SK-N-SH treated with all-trans-retinoic acid at 6 μM for 48 hours (cell line): ENCODE measurements around the gene PDE1A.

Experiments
- ESRRG ChIP-seq: fragments of 250-450 bp; sonication (Bioruptor Pico); IDR thresholded peaks from 2 replicates; pipeline ENCODE4 v1.6.1; 2021; ENCODE audit warnings: mild to moderate bottlenecking
- OSR1 ChIP-seq: fragments of 250-450 bp; sonication (Bioruptor Pico); IDR thresholded peaks from 2 replicates; pipeline ENCODE4 v1.8.0; 2022; ENCODE audit warnings: moderate library complexity, mild to moderate bottlenecking, inconsistent platforms
- PATZ1 ChIP-seq: fragments of 250-450 bp; sonication (Bioruptor Pico); IDR thresholded peaks from 2 replicates; pipeline ENCODE4 v1.8.0; 2020; ENCODE audit warnings: mild to moderate bottlenecking, moderate library complexity, borderline replicate concordance
- PPARA ChIP-seq: fragments of 250-450 bp; sonication (Bioruptor Pico); IDR thresholded peaks from 2 replicates; pipeline ENCODE4 v1.5.0; 2020; ENCODE audit warnings: mild to moderate bottlenecking, borderline replicate concordance
- TCF4 ChIP-seq: fragments of 250-450 bp; sonication (Bioruptor Pico); IDR thresholded peaks from 2 replicates; pipeline ENCODE4 v1.8.0; 2021; ENCODE audit warnings: mild to moderate bottlenecking, moderate library complexity, borderline replicate concordance
- ZC3H10 ChIP-seq: fragments of 250-450 bp; sonication (Bioruptor Pico); IDR thresholded peaks from 2 replicates; pipeline ENCODE4 v1.5.1; 2021; ENCODE audit warnings: mild to moderate bottlenecking, moderate library complexity
- ZFP30 ChIP-seq: fragments of 450-650 bp; formaldehyde crosslinking; IDR thresholded peaks from 2 replicates; pipeline ENCODE4 v1.5.0; 2022; ENCODE audit warnings: mild to moderate bottlenecking, moderate library complexity
- ZNF70 ChIP-seq: fragments of 450-650 bp; formaldehyde crosslinking; IDR thresholded peaks from 2 replicates; pipeline ENCODE4 v1.5.0; 2020; ENCODE audit warnings: mild to moderate bottlenecking, moderate library complexity
- TF ChIP-seq, protein P1 (sequence below): fragments of 250-450 bp; sonication (Bioruptor Pico); IDR thresholded peaks from 2 replicates; pipeline ENCODE4 v1.5.1; 2020; ENCODE audit warnings: low read depth, mild to moderate bottlenecking, moderate library complexity

GRCh38 chr2:182144041-182144775, 282.6 kb downstream of the PDE1A start:
- TF ChIP-seq ZC3H10 (CRISPR knock-in tag), result no peak
- no peak for TF ChIP-seq ESRRG (CRISPR knock-in tag)
- TF ChIP-seq PATZ1, result no peak; the same call in 1 of the 2 replicates
- no peak for TF ChIP-seq OSR1
- no peak for TF ChIP-seq ZFP30 (CRISPR knock-in tag)
- TF ChIP-seq TCF4 (CRISPR knock-in tag), result no peak
- no peak for TF ChIP-seq ZNF70
- TF ChIP-seq PPARA, result no peak
- TF ChIP-seq, protein P1, sequence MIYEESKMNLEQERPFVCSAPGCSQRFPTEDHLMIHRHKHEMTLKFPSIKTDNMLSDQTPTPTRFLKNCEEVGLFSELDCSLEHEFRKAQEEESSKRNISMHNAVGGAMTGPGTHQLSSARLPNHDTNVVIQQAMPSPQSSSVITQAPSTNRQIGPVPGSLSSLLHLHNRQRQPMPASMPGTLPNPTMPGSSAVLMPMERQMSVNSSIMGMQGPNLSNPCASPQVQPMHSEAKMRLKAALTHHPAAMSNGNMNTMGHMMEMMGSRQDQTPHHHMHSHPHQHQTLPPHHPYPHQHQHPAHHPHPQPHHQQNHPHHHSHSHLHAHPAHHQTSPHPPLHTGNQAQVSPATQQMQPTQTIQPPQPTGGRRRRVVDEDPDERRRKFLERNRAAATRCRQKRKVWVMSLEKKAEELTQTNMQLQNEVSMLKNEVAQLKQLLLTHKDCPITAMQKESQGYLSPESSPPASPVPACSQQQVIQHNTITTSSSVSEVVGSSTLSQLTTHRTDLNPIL (CRISPR knock-in tag), result no peak
